GM18505 (cell line): ENCODE measurements around the gene MRC2.

Experiments
- ATAC-seq: cut with Tn5 transposase; IDR thresholded peaks from one replicate; pipeline ENCODE4 v1.9.1; 2021; ENCODE audit not compliant: unreplicated experiment
- POLR2A ChIP-seq: IDR thresholded peaks from 4 replicates; pipeline ENCODE4 v1.6.1; 2011; ENCODE audit warnings: borderline replicate concordance; ENCODE audit not compliant: insufficient read depth, insufficient read length; ENCODE audit errors: extremely low read depth

The MRC2 gene

DNA sequence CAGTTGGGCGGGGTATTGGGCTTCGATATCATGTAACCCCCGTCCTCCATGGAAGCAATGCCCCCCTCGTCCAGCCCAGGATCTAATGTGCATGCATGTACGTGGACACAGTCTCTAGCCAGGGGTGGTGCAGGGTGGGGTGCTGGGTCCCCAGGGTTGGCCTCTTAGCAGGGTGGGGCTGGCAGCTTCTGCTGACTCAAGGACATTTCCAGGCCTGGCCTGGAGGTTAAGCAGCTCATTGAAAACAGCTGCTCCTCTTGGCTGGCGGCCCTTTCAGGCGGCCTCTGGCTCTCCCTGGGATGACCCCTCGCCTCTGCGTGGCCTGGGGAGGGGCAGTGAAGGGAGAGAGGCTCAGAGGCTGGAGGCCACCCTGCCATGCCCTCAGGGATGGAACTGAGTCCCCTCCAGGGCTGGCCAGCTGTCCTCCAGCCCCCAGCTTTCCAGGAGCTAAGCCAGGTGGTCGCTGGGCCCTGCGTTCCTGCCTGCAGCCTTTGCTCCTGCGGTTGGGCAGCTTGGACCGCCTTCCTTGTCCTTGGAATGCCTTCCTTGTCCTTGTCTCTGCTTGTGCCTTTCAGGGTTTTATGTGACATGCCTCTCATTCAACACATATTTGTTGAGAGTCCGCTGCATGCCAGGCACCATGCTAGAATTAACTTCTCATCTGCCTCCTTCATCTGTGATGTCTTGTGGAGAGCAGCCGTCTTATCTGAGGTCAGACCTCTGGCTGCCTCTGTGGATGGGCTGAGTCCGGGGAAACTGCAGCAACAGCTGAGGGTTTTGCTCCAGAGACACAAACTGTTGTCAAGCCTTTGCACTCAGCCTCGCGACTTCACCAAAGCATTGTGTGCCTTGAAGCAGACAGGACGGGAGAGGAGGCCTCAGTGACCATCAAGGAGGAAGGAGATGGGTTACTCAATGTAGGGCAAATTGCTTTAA, 26.6 kb downstream of the MRC2 start:
- TF ChIP-seq POLR2A, result no peak
- peak; percentile 4 for ATAC-seq

- TF ChIP-seq POLR2A, result no peak
- ATAC-seq, result no peak
Measured at GRCh38 chr17:62655656-62656055, 28.2 kb downstream of the MRC2 start.

DNA sequence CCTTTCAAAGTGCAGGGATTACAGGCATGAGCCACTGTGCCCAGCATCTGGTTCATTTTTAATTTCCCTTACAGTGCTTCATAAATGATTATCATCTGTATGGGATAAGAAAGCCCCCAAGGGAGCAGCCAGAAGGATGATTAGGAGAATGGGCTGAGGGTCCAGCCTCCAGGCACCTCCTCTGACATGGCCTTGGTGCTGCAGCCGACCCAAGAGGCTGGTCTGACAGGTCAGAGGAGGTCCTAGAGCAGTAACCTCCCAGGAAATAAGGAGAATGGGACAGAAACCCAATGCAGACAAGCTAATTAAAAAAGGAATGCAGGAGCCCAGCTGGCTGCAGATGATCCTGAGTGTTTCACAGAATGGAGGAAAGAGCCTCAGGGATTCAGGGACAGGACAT, 29.0 kb downstream of the MRC2 start:
- ATAC-seq, result no peak
- TF ChIP-seq POLR2A, result no peak

DNA sequence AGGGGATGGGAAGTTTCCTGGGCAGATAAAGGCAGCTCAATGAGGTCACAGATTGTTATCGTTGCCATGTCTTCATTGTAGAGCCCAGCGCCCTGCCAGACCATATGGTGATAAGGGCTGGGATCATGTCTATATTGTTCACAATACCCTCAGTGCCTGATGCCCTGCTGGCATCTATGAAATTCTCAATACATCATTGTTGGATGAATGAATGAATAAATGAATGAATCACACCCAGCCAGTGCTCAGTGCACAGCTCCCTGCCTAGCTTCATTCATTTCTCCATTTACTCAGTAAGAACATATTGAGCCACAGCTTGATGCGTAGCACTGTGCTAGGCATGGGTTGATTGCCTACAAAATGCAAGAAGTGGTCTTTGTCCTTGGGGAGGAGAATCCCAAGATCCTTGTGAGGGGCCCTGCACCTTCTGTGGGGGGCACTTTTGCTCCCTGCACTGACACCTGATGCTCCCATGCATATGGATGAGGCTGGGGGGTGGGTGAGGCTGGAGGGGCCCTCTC, 29.7 kb downstream of the MRC2 start:
- ATAC-seq, result no peak
- no peak for TF ChIP-seq POLR2A

GRCh38 chr17:62657690-62658089, 30.2 kb downstream of the MRC2 start:
- no peak for ATAC-seq
- no peak for TF ChIP-seq POLR2A

DNA sequence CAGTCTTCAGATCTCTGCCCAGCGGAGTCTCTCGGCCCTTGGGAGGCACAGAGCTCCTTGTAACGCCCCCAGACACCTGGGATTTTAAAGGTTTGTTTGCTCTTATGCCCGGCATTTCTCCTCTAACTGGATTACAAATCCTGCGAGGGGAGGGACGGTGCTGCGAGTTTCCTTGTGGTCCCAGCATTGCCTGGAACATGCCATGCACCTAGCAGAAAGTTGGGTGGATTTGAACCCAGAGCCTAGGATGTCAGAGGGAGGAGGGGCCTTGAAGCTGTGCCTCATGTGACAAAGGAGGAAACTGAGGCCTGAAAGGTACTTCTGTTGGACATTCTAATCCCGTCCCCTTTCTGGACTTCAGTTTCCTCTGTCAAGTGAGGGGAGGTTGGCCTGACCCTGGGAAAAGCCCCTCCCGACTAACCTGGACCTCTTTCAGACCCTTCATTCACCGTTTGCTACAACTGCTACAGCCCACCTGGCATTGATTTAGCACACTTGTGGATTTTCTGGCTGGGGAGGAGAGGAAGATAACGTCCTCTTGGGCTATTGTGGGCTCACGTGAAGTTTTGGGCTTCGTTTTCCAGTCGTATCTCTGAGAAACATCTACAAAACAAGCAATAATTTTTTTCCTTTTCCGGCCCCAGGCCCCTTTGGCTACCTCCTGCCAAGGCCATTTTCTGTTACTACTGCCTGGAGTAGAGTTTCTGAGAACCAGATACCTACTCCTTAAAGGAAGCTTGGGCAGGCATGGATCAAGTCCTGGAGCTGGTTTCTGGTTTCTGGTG, 30.9 kb downstream of the MRC2 start:
- no peak for ATAC-seq
- TF ChIP-seq POLR2A, result no peak

DNA sequence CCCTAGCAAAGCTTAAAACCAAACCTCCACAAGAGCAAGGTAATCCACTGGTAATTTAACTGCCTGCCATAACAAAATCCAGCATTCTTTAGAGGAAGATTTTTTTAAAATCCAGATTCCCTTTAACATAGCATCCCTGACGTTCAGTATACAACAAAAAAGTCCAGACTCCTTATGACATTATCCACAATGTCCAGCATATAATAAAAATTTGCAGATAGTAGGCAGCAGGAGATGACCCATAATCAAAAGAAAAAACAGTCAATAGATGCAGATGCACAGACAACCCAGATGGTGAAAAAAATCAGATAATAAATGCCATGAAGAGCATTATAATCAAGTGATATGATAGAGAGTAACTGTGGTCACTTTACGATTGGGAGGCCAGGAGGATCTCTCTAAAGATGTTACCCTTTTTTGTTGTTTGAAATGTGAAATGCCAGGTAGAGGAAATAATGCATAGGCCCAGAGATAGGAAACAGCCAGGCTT, 33.2 kb downstream of the MRC2 start:
- no peak for TF ChIP-seq POLR2A
- ATAC-seq, result no peak

DNA sequence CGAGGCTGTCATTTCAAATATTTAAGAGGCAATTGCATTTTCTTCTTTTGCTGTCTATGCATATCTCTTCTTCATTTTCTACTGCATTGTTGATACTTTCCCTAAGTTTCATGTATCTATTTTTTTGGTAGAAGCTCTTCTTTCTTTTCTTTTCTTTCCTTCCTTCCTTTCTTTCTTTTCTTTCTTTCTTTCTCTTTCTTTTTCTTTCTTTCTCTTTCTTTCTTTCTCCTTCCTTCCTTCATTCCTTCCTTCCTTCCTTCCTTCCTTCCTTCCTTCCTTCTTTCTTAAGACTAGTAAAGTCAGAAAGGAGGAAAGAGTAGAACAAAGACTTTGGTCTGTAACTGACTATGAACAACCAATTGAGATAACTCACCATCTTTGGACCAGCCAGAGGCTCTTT, 33.9 kb downstream of the MRC2 start:
- TF ChIP-seq POLR2A, result no peak
- no peak for ATAC-seq

DNA sequence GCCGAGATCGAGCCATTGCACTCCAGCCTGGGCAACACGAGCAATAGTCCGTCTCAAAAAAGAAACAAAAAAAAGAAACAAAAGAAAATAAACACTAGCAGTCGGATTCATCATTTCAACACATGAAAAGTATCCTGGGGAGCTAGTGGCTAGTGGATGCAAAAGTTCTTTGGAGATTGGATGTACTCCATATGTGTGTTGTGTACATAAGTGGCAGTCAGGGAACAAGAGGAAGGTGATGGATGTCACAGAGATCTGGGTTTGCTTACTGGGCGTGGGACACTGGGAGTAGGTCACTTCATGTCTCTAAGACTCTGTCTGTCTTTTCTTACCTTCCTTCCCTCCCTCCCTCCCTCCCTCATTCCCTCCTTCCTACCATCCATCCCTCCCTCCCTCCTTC, 35.4 kb downstream of the MRC2 start:
- no peak for TF ChIP-seq POLR2A
- no peak for ATAC-seq

GRCh38 chr17:62663304-62663703, 35.8 kb downstream of the MRC2 start:
- no peak for ATAC-seq
- no peak for TF ChIP-seq POLR2A

GRCh38 chr17:62664336-62665120, 37.1 kb downstream of the MRC2 start:
- TF ChIP-seq POLR2A, result no peak
- no peak for ATAC-seq

- ATAC-seq, result no peak
- no peak for TF ChIP-seq POLR2A
Measured at GRCh38 chr17:62665599-62665998, 38.1 kb downstream of the MRC2 start.
